Duodenal mucosa (tissue), 2 donors: ENCODE results near the gene ANKRD28.
"Not testable (repeated sequence)": the region's sequence is repeated elsewhere in the genome, so short reads cannot be mapped to it uniquely, and the experiment has no call there.

Experiments used
- H3K27ac ChIP-seq: one replicate; pipeline ENCODE4 v1.7.0; 2013; ENCODE audit warnings: low read depth, low read length
- H3K27me3 ChIP-seq, 2 donors: one replicate each; pipeline ENCODE4 v1.7.0; 2013; ENCODE audit warnings: low read length in 2 of 2, control low read depth in 1 of 2; ENCODE audit not compliant: insufficient read depth in 2 of 2, control insufficient read depth in 1 of 2
- H3K36me3 ChIP-seq, 2 donors: one replicate each; pipeline ENCODE4 v1.7.0; 2013; ENCODE audit warnings: low read length in 2 of 2, control low read depth in 1 of 2; ENCODE audit not compliant: insufficient read depth in 2 of 2, control insufficient read depth in 1 of 2
- H3K4me1 ChIP-seq, 2 donors: one replicate each; pipeline ENCODE4 v1.7.0; 2013; ENCODE audit warnings: low read length in 2 of 2, control low read depth in 1 of 2; ENCODE audit not compliant: insufficient read depth in 2 of 2, control insufficient read depth in 1 of 2
- H3K4me3 ChIP-seq, 2 donors: one replicate each; pipeline ENCODE4 v1.7.0; 2013; ENCODE audit warnings: low read length in 2 of 2, low read depth in 1 of 2
- H3K9ac ChIP-seq, 2 donors: one replicate each; pipeline ENCODE4 v1.7.0; 2013; ENCODE audit warnings: low read length in 2 of 2, low read depth in 1 of 2
- H3K9me3 ChIP-seq, 2 donors: one replicate each; pipeline ENCODE4 v1.7.0; 2013; ENCODE audit warnings: low read length in 2 of 2, control low read depth in 1 of 2; ENCODE audit not compliant: control insufficient read depth in 1 of 2

Gene ANKRD28

DNA sequence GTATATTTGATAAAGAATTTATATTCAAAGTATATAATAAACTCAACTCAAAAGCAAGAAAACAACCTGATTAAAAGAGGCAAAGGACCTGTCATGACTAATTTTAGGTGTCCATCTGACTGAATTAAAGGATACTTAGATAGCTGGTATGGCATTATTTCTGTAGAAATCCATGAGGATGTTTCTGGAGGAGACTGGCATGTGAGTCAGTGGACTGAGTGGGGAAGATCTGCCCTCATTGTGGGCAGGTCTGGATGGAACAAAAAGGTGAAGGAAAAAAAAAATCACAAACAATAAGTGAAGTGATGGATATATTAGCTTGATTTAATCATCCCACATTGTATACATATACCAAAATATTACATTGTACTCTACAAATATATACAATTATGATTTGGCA lies 16.6 kb downstream of the ANKRD28 start:
- H3K9ac ChIP-seq = no peak overlapping the region
- no peak overlapping the region for H3K27ac ChIP-seq
- H3K9me3 ChIP-seq = no peaks in the 10 kb centered on the region
- no peak overlapping the region for H3K4me3 ChIP-seq
- H3K4me1 ChIP-seq = peaks cover 3 to 4% of the 10 kb centered on the region in 2 donors
- no peaks in the 10 kb centered on the region for H3K27me3 ChIP-seq
- H3K36me3 ChIP-seq = no peaks in the 10 kb centered on the region

DNA sequence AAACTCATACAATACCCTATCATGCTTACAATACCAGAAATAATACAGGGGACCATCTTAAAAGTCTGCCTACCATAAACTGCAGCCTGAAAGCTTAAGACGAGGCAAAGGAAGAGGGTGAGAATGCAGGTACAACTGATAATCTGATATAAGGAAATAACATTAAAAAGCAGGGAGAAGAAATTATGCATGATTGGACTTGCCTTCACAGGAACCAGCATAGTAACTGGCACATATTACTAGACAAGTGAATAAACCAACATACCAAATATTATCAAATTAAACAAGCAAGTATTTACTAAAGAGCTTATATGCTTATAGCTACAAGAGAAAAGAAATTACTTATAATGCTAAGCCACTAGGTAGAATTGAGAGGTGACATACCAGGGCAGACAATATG lies 18.7 kb downstream of the ANKRD28 start:
- H3K36me3 ChIP-seq = no peaks in the 10 kb centered on the region
- H3K4me3 ChIP-seq = no peak overlapping the region
- H3K27ac ChIP-seq = no peak overlapping the region
- peaks cover 3 to 4% of the 10 kb centered on the region in 2 donors for H3K4me1 ChIP-seq
- no peaks in the 10 kb centered on the region for H3K27me3 ChIP-seq
- no peaks in the 10 kb centered on the region for H3K9me3 ChIP-seq
- no peak overlapping the region for H3K9ac ChIP-seq

DNA sequence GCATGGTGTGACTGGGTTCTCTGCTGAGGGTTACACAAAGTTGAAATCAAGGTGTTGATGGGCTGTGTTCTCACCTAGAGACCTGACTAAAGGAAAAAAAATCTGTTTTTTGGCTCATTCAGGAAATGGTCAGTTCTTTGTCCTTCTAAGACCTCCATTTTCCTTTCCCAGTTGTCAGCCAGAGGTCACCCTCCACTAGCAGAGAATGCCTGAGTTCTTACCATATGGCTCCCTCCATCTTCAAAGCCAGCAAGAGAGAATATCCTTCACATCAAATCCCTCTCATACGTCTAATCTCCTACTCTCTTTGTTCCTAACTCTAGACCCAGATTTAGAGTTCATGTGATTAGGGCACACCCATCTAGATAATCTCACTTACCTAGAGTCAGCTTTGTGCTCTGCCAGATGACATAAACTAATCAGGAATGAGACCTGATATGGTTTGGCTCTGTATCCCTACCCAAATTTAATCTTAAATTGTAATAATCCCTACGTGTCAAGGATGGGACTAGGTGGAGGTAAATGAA lies 19.4 kb downstream of the ANKRD28 start:
- Histone ChIP-seq H3K27ac (no peak overlapping the region), H3K36me3 (no peaks in the 10 kb centered on the region), H3K4me3 (no peak overlapping the region), H3K4me1 (peaks cover 3 to 4% of the 10 kb centered on the region in 2 donors), H3K9me3 (no peaks in the 10 kb centered on the region), H3K27me3 (no peaks in the 10 kb centered on the region), H3K9ac (no peak overlapping the region)

DNA sequence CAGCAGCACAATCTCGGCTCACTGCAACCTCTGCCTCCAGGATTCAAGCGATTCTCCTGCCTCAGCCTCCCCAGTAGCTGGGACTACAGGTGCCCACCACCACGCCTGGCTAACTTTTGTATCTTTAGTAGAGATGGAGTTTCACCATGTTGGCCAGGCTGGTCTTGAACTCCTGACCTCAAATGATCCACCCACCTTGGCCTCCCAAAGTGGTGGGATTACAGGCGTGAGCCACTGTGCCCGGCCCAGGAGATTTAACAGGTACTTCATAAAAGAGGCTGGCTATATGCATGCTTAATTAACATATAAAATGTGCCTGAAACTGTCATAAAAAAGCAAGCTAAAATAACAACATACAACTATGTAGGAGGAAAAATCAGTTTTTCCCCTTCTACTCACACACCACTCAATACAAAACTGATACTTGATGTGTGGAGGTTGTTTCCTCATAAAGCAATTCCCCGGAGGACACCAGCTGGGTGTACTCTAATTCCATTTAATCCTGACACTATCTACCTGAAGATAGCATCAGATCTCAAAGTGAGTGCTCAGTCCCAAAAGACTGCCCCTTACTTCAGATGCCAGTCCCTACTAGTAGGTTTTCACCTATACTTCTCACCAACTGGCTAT lies 22.7 kb downstream of the ANKRD28 start:
- H3K4me3 ChIP-seq, H3K36me3 ChIP-seq, H3K4me1 ChIP-seq, H3K9ac ChIP-seq, H3K9me3 ChIP-seq, H3K27ac ChIP-seq, H3K27me3 ChIP-seq: not testable (repeated sequence)

DNA sequence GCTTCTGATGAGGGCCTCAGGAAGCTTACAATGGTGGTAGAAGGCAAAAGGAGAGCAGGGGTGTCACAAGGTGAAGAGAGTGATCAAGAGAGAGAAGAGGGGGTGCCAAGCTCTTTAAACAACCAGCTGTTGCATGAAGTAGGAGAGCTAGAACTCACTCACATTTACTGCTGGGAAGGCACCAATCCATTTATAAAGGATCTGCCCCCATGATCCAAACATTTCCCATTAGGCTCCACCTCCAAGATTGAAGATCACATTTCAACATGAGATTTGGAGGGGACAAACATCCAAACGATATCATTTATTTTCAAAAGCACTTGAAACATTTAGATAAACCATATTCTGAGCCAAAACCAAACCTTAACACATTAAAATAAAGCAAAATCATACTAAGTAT lies 26.3 kb downstream of the ANKRD28 start:
- H3K4me3 ChIP-seq = no peak overlapping the region
- H3K9me3 ChIP-seq = no peaks in the 10 kb centered on the region

DNA sequence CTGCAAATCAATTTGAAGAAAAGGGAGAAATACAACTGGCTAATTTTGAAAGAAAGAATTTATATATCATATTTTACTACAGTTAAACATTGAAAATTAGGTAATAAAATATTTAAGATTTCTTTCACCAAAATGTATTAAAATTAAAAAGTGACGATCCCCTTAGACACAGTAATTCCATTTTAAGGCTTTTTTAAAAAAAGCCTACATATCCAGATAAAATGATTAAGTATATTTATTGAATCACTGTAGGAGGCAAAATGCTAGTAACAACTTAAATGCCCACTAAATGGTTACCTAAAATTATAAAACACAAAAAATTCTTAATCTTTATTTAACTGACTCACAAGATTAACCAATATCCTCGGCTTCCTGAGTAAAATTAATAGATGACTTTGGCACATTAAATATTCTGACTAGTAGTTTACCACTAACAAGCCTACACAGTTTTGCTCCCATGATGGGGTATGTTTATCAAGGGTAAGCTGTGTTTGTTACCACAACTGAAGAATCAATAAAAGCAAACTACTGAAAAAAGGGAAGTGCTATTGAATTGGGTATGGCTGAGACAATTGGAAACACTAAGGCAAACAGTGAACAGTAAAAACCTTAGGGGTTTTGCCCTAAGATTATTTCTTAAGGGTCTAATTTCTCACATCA lies 28.4 kb downstream of the ANKRD28 start:
- Histone ChIP-seq H3K9ac (no peak overlapping the region), H3K27ac (no peak overlapping the region), H3K9me3 (no peaks in the 10 kb centered on the region), H3K36me3 (no peaks in the 10 kb centered on the region), H3K27me3 (no peaks in the 10 kb centered on the region), H3K4me3 (no peak overlapping the region), H3K4me1 (no peaks in the 10 kb centered on the region)

More for the DNA sequence above, 26.3 kb downstream of the ANKRD28 start:
- Histone ChIP-seq H3K4me1 (no peaks in the 10 kb centered on the region), H3K27me3 (no peaks in the 10 kb centered on the region), H3K36me3 (no peaks in the 10 kb centered on the region), H3K27ac (no peak overlapping the region), H3K9ac (no peak overlapping the region)

DNA sequence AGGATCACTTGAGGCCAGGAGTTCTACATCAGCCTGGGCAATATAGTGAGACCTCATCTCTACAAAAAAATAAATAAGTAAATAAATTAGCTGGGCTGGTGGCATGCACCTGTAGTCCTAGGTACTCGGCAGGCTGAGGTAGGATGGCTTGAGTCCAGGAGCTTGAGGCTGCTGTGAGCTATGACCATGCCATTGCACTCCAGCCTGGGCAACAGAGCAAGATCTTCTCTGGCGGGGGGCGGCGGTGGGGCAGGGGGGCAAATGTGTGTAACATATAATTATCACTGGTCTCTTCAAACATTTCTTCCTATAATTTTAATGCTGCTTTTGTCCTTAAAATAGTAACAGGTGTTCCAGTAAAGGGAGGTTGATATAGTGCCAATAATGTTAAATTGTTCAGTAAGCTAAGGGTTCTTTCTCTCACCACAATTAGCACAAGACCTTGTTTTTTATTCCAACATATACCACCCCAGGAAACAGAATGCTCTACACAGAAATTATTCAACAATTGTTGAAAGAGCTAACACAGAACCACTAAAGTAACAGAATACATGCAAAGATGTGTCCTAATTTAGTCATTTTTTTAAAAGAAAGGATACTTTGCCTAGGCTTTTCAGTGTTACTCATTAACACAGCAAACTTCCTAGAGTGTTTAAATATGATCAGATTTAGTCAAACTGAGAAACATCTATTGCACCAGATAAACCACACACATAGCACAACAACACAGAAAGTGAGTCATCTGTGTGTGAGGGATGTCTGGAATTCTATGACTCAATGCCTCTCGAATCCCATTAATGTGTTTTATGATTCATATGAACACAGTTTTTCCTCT lies 29.1 kb downstream of the ANKRD28 start:
- no peaks in the 10 kb centered on the region for H3K27me3 ChIP-seq
- no peaks in the 10 kb centered on the region for H3K9me3 ChIP-seq
- no peak overlapping the region for H3K4me3 ChIP-seq
- H3K9ac ChIP-seq = no peak overlapping the region
- peaks cover 0 to 1% of the 10 kb centered on the region in 2 donors for H3K36me3 ChIP-seq
- no peak overlapping the region for H3K27ac ChIP-seq
- H3K4me1 ChIP-seq = no peaks in the 10 kb centered on the region

DNA sequence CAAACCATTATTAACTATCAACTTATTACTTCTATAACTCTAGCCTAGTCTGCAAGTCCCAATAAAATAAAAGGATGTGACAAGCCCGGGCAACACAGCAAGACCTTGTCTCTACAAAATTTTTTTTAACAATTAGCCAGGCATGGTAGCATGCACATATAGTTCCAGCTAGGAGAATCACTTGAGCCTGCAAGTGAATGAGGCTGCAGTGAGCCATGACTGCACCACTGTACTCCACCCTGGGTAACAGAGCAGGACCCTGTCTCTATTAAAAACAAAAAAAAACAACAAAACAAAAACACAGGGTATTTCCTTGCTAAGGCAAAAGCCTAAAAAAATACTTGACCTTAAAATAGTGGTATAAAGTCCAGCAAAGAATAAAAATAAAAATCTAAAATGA lies 31.4 kb downstream of the ANKRD28 start:
- H3K4me3 ChIP-seq = no peak overlapping the region
- H3K9me3 ChIP-seq = no peaks in the 10 kb centered on the region
- H3K27me3 ChIP-seq = no peaks in the 10 kb centered on the region
- H3K36me3 ChIP-seq = peaks cover 0 to 7% of the 10 kb centered on the region in 2 donors
- no peak overlapping the region for H3K9ac ChIP-seq
- H3K27ac ChIP-seq = no peak overlapping the region
- H3K4me1 ChIP-seq = no peaks in the 10 kb centered on the region

DNA sequence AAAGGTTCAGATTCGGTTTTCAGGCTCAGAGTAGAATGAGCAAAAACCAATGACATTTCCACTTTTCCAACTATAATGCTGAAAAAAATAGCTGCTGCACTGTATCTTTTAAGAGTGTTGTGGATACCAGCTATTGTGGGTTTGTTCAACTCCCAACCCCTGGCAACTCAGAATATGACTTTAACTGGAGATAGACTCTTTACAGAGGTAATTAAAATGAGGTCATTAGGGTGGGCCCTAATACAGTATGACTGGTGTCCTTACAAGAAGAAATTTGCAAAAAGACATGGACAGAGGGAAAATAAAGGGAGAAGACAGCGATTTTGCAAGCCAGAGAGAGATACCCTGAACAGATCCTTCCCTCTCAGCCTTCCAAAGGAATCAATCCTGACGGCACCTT lies 39.5 kb downstream of the ANKRD28 start:
- Histone ChIP-seq H3K4me1 (no peaks in the 10 kb centered on the region), H3K9me3 (no peaks in the 10 kb centered on the region), H3K27ac (no peak overlapping the region), H3K36me3 (peaks cover 0 to 10% of the 10 kb centered on the region in 2 donors), H3K4me3 (no peak overlapping the region), H3K9ac (no peak overlapping the region), H3K27me3 (no peaks in the 10 kb centered on the region)

DNA sequence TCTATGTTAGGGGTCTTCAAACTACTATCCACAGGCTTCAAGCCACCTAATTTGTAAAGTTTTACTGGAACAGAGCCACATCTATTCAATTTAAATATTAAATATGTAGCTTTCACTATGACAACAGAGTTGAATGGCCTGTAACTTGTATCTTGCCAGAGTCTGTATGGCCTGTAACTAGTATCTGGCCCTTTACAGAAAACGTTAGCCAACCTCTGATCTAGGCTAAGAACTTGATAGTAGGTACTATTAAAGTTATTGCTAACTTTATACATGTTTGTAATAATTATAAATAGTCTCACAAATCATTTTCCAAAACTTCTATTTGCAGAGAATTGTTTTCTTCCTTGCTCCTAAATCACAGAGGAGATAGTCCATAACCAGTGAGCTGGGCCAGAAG lies 40.0 kb downstream of the ANKRD28 start:
- Histone ChIP-seq H3K9ac (no peak overlapping the region), H3K27me3 (no peaks in the 10 kb centered on the region), H3K27ac (no peak overlapping the region)

More for the DNA sequence above, 40.0 kb downstream of the ANKRD28 start:
- Histone ChIP-seq H3K4me1 (no peaks in the 10 kb centered on the region), H3K9me3 (no peaks in the 10 kb centered on the region), H3K36me3 (peaks cover 0 to 8% of the 10 kb centered on the region in 2 donors), H3K4me3 (no peak overlapping the region)
